Measurements from ENCODE around the gene TMIGD3. TPM values are rescaled to one million over a fixed set of nuclear protein-coding genes. Genes with fewer than 3 reads are reported as not detected.

Gene TMIGD3
- total RNA-seq, 1 donor from 2014 or later: 0.32 TPM

DNA sequence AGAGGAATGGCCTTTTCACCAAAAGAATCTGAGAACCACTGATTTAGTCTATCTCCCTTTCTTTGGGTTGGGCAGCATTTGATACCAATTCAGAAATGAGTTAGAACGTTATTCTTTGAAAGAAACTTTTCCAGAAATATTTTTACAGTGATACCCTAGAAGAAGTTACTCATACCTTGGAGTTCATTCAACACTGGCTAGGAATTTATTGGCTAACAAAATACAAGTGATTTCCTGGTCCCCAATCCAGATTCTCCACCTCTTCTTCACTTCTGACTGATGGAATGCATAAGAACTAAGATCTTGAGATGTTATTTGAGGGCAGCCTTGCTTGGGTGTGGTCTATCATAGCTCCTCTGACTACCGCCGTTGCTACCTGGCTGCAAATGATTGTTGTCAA lies 20.3 kb downstream of the TMIGD3 start:
- intact Hi-C loops (cut with DNase I): loop anchor here (2.0 to 5.0 kb wide), 2 partner anchors 26 to 229 kb away; no protein-coding TSS in a partner anchor
- no peak for DNase-seq (ENCODE audit: low spot score)

DNA sequence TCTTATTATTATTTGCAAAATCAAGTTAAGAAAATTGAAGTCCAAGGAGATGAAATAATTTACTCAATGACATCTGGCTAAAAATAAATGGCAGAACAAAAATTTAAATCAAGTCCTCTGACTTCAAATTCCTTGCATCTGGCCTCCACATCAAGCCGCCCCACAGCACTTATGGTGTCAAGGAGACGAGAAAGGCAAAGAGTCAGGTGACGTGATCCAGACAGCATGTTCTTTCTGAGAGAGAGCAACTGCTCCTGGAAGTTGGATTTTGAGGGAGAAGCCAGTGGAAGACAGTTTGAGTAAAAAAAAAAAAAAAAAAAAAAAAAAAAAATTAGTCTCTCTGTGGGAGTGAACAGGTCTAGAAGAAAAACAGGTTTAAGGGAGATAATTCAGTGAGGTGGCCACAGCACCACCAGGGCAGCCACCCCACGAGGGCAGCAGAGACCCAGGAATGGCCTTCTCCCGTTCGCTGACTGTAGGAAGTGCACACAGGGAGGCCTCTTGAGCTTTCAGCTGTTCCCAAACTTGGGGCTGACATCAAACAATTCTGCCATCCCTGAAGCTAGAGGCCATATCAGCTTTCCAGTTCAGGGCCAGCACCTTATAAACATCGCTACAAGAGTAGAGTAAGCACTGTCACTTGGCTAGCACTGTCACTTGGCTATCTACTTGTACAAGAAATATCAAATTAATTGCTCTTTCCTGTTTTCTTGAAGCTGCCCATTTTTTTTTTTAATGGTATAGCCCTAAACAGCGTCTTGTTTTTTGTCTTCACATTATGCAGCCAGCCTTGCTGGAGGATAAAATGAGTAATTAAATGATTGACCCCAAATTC lies 21.8 kb downstream of the TMIGD3 start:
- DNase-seq (ENCODE audit: low spot score): peak; percentile 93
- intact Hi-C loops (cut with DNase I): loop anchor here (1.0 to 5.0 kb wide), 4 partner anchors 27 to 273 kb away; partner anchors contain the start of gene DDX20

DNA sequence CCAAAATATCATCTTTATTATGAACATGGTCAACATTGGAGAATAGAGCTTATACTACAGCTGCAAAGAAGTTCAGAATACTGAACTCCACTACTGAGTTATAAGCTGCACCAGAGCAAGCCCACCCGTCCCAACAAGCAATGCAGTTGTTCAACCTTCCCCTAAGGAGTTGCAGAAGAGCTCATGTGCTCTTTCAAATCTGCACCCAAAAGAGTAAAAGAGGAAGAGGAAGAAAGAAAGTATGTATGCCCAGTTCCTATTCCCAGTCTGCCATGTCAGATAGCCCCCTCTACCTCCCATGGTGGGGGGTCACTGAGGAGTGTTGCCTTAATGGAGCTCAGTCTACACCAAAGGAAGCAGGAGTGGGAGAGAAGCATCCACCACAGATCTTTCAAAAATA lies 22.8 kb downstream of the TMIGD3 start:
- DNase-seq (ENCODE audit: low spot score): no peak
- intact Hi-C loops (cut with DNase I): loop anchor here (2.0 to 5.0 kb wide), 2 partner anchors 232 to 274 kb away; partner anchors contain the start of gene DDX20

DNA sequence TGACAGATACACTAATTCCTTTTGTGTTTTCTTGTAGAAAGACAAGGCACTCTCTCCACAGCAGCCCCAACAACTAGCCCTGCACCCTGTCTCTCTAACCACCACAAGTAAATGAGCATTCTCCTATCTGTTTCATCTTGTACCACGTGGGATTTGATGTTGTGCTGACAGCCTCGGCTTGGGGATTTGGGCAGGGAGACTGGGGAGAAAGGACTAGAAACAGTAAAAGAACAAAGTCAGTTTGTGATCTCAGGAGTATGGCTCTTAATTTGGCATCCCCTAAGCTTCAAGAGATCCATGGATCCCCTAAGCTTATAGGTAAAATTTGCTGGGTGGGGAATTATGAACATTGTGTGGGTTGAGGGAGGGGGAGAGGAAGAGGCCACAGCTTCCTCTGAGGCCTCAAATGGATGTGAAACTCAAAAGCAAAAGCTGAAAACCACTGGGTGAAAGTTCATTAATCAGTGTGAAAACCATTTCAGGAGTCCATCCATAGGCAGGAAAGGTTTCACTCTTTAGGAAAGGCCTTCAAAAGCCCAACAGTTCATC lies 26.6 kb downstream of the TMIGD3 start:
- intact Hi-C loops (cut with DNase I): no loop called here
- DNase-seq (ENCODE audit: low spot score): no peak

DNA sequence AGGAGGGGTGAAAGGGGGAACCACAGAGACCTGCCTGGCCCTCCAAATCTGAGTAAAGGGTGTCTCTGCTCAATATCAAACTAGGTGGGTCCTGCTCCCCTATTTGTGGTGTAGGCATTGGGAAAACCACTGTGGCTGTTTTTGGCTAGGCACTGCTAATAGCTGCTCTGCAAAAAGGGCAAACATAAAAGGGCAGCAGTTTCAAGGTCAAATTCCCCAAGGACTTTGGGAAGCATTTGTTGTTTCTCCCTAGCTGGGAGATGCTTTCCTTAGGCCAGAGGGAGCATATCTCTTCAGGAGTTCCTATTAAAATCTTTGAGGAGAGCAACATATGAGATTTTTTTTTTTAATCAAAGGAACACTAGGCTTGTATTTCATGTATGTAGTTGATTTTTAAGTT lies 27.2 kb downstream of the TMIGD3 start:
- intact Hi-C loops (cut with DNase I): no loop called here
- DNase-seq (ENCODE audit: low spot score): no peak

DNA sequence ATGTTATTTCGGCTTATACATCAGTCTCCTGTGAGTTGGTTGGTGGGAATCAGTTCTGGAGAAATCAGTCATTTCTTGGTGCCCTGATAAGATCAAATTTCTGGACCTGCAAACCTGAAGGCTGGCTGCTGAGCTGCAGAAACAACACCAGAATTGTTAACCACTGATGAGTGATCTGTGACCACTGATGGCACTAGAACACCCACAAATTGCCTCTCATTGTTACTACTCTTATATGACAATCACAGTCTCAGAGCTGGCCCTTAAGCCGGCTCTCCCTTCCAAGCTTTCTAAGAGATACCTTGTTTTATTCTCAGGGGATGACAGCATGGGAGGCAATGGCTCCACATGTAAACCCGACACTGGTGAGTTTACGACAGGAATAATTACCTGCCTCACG lies 27.7 kb downstream of the TMIGD3 start:
- intact Hi-C loops (cut with DNase I): no loop called here
- DNase-seq (ENCODE audit: low spot score): no peak

DNA sequence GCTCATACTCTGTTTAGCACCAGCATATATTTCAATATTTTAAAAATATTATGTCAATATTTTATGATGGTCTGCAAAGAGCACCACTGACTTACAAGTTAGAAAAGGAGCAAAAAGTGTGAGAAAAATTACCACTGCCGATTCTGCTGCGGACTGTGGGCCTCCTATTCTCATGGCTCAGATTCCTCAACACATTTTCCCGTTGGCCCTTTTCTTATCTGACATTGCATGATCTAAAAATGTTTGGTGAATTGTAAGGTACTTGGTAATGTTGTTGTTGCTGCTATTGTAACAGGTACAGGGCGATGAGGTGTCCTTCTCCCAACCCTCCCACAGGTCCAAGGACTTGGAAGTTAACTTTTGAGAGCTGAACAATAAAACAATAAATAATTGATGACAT lies 28.9 kb downstream of the TMIGD3 start:
- intact Hi-C loops (cut with DNase I): no loop called here
- DNase-seq (ENCODE audit: low spot score): no peak

DNA sequence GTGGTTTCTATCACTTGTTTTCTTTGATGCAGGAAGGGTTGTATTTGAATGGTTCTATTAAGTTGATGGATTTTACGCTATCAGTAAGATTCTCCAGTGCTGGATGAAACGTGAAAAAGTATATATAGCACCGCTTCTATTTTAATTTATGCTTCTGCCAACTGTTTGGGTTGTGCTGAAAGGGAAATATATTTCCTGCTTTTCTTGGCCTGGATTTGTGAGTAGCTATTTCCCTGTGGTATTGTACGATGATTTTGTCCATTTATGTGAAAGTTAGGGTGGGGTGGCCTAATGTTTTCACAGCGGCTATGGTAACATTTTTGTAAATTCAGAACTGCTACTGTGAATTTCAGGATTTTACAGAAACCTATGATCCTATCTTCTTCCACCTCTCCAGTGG lies 29.3 kb downstream of the TMIGD3 start:
- no peak for DNase-seq (ENCODE audit: low spot score)
- intact Hi-C loops (cut with DNase I): no loop called here

DNA sequence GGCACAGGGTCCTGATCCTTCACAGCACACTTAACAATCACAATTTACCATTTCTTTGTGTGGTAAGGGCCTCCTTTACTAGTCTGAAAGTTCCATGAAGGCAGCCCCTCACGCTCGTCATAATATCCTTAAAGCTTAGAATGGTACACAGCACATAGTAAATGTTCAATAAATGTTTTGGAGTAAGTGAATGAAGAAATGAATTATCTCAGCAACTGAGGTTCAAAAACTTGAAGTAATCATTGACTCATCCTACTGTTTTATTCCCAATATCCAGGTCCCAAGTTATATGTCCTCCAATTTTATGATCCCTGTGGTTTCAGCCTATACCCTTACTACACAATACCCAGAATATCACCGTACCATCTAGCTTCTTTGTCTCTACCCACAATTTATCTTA lies 31.9 kb downstream of the TMIGD3 start:
- no peak for DNase-seq (ENCODE audit: low spot score)
- intact Hi-C loops (cut with DNase I): no loop called here

DNA sequence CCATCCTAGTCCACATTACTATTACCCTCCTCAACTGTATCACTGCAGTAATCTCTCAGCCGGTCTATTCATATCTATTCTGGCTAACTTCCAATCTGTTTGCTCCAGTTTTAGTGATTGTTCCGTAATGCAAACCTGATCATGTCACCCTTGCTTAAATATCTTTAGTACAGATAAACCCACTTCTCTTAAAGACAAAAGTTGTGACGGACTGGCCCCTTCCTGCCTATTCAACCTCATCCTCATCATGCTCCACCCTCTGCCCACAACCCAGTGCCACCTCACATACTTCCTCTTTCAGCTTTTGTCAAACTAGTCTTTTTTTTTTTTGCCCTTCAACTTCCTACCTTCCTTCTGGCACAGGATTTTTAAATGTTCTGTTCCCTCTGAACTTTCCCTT lies 32.4 kb downstream of the TMIGD3 start:
- DNase-seq (ENCODE audit: low spot score): peak; percentile 88
- intact Hi-C loops (cut with DNase I): no loop called here

DNA sequence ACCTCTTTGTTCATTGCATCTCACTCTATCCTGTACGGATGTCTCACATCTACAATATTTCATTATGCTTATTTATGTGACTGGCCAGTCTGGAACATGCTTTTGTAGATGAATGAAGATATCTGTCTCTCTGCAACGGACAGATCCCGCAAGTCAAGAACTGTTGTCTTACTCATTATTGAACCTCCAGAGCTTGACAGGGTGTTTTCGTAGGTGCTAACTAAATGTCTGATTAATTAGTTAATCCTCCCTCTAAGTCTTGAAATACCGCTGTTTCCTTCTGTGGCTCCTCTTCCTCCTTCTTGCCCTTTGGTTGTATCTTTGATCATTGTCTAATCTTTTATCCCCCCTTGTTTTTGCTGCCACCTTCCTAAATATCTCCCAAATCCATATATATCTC lies 32.8 kb downstream of the TMIGD3 start:
- intact Hi-C loops (cut with DNase I): no loop called here
- DNase-seq (ENCODE audit: low spot score): no peak

DNA sequence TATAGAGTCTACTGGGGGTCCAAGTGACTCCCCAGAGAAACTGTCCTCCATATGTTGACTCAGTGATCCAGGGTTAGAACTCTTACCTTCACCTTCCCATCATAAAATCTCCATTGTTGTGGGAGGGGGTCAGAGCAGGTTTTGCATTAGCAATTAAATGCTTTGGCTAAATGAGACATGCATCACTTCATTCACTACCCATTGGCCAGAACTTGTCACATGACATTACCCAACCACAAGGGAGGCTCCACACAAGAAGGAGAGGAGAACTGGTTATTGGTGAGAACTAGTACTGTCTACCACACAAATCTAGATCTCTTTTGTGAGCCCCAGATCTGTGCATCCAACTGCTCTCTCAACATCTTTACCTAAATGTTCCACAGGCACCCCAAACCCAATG lies 33.9 kb downstream of the TMIGD3 start:
- no peak for DNase-seq (ENCODE audit: low spot score)
- intact Hi-C loops (cut with DNase I): no loop called here

DNA sequence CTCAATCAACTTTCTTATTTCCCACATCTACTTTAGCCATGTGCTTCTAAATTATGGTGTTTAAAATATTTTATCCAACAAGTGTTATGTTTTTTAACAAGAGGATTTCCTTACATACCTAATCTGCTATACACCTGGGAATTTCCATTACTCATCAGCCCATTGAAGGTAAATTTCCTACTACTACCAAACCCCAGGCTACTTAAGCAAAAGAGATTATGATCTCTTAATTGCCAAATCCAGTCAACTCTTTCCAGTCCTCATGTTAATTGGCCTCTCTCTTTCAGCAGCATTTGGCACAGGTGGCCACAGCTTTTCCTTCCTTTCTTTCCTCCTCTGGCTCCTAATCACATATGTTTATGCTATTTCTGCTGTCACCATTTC lies 34.7 kb downstream of the TMIGD3 start:
- intact Hi-C loops (cut with DNase I): no loop called here
- DNase-seq (ENCODE audit: low spot score): no peak

DNA sequence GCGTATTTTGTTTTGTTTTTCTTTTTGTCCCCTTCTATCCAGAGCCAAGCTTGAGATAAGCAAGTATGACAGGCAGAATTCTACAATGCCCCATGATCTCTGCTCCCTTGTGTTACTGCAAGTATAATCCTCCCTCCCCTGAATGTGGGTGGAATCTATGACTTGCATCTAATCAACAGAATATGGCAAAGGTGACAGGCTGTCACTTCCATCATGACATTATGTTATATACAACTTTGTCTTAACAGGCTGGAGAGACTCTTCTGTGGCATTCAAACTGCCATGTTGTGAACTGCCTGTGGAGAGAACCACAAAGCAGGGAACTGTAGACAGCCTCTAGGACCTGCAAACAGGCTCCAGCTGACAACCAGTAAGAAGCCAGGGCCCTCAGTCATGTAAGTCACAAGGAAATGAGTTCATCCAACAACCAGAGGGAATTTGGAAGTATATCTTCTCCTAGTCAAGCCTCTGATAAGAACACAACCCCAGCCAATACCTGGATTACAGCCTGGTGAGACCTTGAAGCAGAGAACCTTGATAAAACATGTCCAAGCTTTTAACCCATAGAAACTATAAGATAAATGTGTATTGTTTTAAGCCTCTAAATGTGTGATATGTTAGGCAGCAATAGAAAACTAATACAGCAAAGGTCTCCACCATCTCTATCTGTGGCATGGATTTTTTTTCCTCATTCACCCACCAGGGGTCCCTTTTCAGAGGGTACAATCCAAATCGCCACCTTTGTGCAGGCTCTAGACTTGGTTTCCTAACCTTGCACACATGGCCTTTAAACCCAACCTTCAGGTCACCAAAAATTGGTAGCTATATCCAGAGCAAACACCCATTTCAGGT lies 35.3 kb downstream of the TMIGD3 start:
- no peak for DNase-seq (ENCODE audit: low spot score)
- intact Hi-C loops (cut with DNase I): no loop called here

DNA sequence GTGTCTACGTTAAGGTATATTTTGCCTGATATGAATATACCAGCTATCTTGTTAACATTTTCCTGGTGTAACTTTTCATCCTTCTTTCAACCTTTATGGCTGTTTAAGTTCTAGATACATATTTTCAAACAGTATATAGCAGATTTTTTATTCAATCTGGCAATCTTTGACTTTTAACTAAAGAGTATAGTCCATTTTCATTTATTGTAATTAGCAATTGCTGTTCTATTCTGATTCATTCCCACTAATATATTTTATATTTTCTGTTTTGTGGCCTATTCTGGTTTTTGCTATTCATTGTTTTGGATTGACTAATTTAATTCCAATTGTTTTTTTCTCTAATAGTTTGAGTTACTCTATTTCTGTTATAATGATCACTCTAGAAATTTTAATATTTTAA lies 37.0 kb downstream of the TMIGD3 start:
- intact Hi-C loops (cut with DNase I): no loop called here
- no peak for DNase-seq (ENCODE audit: low spot score)

DNA sequence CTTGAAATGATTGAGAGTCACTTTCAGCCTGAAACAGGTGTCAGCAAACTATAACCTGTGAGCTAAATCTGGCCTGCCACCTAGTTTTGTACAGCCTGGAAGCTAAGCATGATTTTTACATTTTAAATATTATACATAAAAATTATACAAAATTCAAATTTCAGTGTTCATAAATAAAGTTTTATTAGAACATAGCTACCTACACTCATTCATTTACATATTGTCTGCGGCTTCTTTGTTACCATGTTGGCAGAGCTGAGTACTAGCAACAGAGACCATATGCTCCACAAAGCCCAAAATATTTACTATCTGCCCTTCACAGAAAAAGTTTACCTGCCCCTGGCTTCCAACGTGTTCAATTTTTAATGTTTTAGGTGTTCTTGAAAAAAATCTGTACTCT lies 37.7 kb downstream of the TMIGD3 start:
- DNase-seq (ENCODE audit: low spot score): no peak
- intact Hi-C loops (cut with DNase I): no loop called here

DNA sequence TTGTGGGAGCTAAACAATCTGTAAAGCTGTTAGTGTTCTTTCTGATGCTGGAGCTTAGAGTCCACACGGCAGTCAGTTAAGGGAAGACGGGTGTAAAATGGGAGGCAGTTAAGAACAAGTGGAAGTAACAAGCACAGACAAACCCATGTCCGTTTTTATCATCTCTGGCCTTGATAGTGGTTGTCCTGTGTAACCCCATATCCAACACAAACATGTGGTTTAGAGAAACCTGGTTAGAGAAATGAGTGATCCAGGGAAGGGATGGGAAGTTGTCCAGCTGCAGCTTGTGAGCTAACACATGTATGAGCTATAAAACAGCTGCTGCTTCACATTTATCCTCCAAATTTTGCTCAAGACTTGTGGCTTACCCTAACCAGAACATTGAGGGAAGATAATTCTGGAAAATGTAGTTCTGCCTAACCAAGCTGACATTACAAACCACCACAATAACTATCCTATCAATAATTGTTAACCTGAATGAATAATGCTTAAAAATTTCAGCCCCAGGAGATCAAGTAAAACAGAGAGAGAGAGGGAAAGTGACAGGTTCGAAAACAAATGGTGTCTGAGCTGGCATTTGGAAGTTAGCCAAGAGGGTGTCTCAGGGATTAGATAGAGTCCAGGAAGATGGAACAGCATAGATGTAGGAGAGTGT lies 40.3 kb downstream of the TMIGD3 start:
- DNase-seq (ENCODE audit: low spot score): no peak
- intact Hi-C loops (cut with DNase I): no loop called here

DNA sequence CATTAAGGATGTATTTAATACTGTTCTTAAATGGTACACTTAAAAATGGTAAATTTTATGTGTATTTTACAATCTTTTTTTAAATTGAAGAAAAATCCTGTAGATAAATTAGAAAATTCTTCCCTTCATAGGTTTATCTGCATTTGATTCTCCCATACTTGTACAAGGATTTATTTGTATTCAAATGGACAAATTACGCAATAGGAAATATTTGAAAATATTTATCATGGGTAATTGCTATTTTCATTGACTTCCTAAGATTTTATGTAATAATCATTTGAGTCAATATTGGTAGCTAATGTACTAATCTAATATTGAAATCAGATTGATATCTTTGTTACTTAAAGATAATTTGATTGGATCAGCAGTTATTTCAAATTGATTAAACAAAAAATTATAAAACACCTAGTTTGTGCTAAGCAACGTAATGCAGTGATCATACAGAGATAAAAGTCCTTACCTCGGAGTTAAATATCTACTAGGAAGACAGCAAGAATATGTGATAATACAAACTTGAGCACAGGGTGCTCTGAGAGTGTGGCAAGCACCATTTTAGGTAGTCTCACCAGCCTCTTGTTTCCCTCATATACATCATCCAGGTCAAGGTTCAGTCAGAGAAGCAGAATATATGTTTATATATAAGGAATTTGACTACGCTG lies 40.9 kb downstream of the TMIGD3 start:
- no peak for DNase-seq (ENCODE audit: low spot score)
- intact Hi-C loops (cut with DNase I): no loop called here

DNA sequence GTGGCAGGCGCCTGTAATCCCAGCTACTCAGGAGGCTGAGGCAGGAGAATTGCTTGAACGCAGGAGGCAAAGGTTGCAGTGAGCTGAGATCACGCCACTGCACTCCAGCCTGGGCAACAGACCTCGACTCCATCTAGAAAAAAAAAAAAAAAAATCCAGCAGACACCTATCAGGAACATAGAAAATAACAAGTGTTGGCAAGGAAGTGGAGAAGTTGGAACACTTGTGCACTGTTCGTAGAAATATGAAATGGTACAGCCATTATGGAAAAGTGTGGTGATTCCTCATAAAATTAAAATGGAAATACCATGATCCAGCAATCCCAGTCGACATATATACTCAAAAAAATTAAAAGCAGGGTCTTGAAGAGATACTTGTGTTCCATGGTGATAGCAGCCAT lies 41.7 kb downstream of the TMIGD3 start:
- intact Hi-C loops (cut with DNase I): no loop called here
- DNase-seq (ENCODE audit: low spot score): no peak

DNA sequence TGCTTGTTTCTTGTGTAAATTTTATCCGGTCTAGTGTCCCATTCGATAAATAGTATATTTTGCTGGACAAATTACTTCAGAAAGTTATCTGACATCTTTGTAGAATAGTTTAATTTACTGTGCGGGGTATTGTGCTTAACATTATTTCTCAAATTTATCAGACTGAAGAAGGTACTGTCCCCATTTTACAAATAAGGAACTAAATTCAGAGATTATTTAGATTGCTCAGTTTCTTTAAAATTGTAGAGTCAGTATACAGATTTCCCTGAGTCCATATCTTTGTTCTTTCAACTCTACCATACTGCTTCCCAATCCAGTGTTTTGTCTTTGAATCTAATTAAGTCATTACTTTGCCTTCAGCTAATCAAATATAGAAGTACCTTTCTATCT lies 47.8 kb downstream of the TMIGD3 start:
- DNase-seq (ENCODE audit: low spot score): no peak
- intact Hi-C loops (cut with DNase I): no loop called here
